ENCODE data around the gene CHST11.

DNA sequence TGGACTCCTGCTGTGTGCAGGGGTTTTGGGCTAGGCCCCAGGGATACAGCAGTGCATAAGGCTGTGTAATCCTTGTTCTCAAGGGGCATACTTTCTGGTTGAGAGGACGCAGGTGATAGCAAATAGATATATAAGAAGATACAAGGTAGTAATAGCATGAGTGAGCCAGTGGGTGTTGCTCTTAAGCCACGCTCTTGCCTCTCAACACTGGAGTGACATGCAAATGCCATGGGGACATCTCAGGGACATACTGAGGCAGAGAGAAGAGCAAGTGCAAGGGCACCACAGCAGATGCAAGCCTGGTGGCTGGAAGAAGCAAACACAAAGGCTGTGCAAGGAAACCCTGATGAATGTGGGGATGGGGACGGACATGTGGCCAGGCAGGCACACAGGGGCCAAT, 223.3 kb downstream of the CHST11 start:
- TF ChIP-seq, protein P1, sequence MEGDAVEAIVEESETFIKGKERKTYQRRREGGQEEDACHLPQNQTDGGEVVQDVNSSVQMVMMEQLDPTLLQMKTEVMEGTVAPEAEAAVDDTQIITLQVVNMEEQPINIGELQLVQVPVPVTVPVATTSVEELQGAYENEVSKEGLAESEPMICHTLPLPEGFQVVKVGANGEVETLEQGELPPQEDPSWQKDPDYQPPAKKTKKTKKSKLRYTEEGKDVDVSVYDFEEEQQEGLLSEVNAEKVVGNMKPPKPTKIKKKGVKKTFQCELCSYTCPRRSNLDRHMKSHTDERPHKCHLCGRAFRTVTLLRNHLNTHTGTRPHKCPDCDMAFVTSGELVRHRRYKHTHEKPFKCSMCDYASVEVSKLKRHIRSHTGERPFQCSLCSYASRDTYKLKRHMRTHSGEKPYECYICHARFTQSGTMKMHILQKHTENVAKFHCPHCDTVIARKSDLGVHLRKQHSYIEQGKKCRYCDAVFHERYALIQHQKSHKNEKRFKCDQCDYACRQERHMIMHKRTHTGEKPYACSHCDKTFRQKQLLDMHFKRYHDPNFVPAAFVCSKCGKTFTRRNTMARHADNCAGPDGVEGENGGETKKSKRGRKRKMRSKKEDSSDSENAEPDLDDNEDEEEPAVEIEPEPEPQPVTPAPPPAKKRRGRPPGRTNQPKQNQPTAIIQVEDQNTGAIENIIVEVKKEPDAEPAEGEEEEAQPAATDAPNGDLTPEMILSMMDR (IDR thresholded peaks at IDR 0.05; ENCODE audit: borderline replicate concordance, extremely low read depth, low read length, poor library complexity, severe bottlenecking): peak; percentile 72
- no peak for TF ChIP-seq EZH2 (IDR thresholded peaks at IDR 0.05; ENCODE audit: borderline replicate concordance, low read depth, low read length, severe bottlenecking)

Data from DND-41 (cell line).